GM20000 (cell line): ENCODE measurements around the gene KDM5A.
A peak's percentile ranks its signal among the peaks of the same experiment; 100 is the strongest.
"Not testable (repeated sequence)": the region's sequence is repeated elsewhere in the genome, so short reads cannot be mapped to it uniquely, and the experiment has no call there.

Experiments used
- DNase-seq: peaks from one replicate; pipeline ENCODE4 v3.0.0; 2012; ENCODE audit warnings: low spot score
- TF ChIP-seq, protein P1 (sequence below): IDR thresholded peaks from 2 replicates; pipeline ENCODE4 v1.5.1; 2012; ENCODE audit warnings: mild to moderate bottlenecking, control low read depth; ENCODE audit errors: extremely low read depth, missing control alignments

KDM5A gene

GRCh38 chr12:400828-401227, 11.7 kb upstream of the KDM5A start:
- no peak for DNase-seq
- TF ChIP-seq, protein P1, sequence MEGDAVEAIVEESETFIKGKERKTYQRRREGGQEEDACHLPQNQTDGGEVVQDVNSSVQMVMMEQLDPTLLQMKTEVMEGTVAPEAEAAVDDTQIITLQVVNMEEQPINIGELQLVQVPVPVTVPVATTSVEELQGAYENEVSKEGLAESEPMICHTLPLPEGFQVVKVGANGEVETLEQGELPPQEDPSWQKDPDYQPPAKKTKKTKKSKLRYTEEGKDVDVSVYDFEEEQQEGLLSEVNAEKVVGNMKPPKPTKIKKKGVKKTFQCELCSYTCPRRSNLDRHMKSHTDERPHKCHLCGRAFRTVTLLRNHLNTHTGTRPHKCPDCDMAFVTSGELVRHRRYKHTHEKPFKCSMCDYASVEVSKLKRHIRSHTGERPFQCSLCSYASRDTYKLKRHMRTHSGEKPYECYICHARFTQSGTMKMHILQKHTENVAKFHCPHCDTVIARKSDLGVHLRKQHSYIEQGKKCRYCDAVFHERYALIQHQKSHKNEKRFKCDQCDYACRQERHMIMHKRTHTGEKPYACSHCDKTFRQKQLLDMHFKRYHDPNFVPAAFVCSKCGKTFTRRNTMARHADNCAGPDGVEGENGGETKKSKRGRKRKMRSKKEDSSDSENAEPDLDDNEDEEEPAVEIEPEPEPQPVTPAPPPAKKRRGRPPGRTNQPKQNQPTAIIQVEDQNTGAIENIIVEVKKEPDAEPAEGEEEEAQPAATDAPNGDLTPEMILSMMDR: no peak

DNA sequence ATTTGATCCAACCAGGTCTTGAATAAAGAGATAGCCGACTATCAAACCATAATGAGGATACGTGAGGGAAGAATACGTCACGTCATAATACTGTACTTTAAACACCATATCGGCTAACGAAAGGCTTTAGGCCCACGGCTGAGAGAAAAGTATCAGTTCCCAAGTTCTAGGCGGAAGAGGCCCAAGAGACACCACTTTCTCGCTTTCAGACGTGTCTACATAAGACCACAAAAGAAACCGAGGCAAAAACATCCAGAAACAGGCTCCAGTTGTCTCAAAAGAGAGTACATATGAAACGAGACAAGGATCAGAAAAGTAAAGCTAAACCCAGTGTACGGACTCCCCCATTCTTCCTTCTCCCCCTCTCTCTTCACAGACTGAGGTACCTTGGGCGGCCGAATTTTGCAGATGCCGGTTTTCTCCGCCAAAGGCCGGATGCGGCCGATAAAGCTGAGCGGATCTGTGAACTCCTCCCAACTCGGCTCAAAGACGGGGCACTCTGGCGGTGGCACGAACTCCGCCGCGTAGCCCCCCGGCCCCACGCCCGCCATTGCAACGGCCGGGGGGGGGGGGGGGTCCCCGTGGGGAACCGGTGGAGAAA, 479 bp downstream of the KDM5A start:
- TF ChIP-seq, protein P1: no peak

GRCh38 chr12:388012-388411, 1.1 kb downstream of the KDM5A start:
- TF ChIP-seq, protein P1: no peak
- no peak for DNase-seq

More for the DNA sequence above, 479 bp downstream of the KDM5A start:
- peak; percentile 51 for DNase-seq

DNA sequence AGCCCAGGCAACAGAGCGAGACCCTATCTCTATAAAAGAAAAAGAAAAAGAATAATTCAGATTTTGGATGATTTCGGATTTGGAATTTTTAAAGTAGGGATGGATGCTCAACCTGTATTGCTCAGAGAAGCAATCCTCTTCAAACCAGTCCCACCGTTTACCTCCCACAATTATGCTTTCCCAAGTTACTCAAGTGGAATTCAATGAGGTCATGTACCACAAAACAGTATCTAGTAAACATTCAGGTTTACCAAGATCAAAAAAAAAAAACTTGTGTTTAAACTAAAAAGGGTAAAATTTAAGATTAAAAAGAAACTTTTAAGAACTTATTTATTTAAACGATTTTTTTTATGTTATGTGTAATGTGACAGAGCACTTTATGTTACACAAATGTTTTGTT, 2.5 kb downstream of the KDM5A start:
- DNase-seq: no peak
- TF ChIP-seq, protein P1: no peak

DNA sequence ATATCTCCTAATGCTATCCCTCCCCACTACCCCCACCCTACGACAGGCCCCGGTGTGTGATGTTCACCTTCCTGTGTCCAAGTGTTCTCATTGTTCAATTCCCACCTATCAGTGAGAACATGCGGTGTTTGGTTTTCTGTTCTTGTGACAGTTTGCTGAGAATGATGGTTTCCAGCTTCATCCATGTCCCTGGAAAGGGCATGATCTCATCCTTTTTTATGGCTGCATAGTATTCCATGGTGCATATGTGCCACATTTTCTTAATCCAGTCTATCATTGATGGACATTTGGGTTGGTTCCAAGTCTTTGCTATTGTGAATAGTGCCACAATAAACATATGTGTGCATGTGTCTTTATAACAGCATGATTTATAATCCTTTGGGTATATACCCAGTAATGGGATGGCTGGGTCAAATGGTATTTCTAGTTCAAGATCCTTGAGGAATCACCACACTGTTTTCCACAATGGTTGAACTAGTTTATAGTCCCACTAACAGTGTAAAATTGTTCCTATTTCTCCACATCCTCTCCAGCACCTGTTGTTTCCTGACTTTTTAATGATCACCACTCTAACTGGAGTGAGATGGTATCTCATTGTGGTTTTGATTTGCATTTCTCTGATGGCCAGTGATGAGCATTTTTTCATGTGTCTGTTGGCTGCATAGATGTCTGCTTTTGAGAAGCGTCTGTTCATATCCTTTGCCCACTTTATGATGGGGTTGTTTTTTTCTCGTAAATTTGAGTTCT, 18.2 kb downstream of the KDM5A start:
- not testable (repeated sequence) for DNase-seq

GRCh38 chr12:367972-368371, 21.1 kb downstream of the KDM5A start:
- no peak for DNase-seq
- TF ChIP-seq, protein P1: no peak

DNA sequence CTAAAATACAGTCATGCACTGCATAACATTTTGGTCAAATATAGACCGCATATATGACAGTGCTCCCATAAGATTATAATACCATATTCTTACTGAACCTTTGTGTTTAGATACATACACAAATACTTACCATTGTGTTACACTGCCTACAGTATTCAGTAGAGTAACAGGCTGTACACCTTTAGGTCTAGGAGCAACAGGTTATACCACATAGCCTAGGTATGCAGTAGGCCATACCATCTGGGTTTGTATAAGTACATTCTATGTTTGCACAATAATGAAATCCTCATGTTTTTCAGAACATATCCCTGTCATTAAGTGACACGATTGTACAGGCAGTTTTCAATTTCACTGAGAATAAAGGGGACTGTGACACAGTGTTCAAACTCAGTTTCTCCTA, 22.3 kb downstream of the KDM5A start:
- TF ChIP-seq, protein P1: no peak

DNA sequence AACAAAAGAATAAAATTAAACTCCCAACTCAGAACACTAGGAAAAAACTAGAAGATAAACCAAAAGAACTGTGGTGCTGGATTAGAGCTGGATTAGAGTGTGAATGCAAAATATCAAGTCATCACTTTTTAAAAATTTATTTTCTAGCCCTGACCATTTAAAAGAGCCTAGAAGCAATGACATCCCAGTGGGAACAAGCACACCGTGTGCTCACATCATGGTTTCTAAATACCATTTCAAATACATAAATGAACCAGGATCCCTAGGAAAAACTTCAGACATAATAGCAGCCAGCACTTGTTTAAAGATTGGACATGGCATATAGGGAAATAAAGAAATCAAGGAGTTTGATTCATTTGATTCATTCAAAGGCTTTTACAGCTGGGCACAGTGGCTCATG, 30.0 kb downstream of the KDM5A start:
- TF ChIP-seq, protein P1: no peak

More for the DNA sequence above, 22.3 kb downstream of the KDM5A start:
- DNase-seq: no peak

More for the DNA sequence above, 30.0 kb downstream of the KDM5A start:
- DNase-seq: no peak
